Mucosa of rectum (tissue), 2 donors: Measurements from ENCODE around the gene CEP78.

ENCODE experiments used
- H3K27ac ChIP-seq, 2 donors: one replicate each; pipeline ENCODE4 v1.7.0; 2013; ENCODE audit warnings: inconsistent platforms in 2 of 2, low read depth in 2 of 2, low read length in 2 of 2
- H3K27me3 ChIP-seq, 2 donors: one replicate each; pipeline ENCODE4 v1.7.0; 2013; ENCODE audit warnings: low read length in 2 of 2; ENCODE audit not compliant: control insufficient read depth in 2 of 2, insufficient read depth in 2 of 2
- H3K36me3 ChIP-seq, 2 donors: one replicate each; pipeline ENCODE4 v1.7.0; 2013; ENCODE audit warnings: low read length in 2 of 2; ENCODE audit not compliant: control insufficient read depth in 2 of 2, insufficient read depth in 2 of 2
- H3K4me1 ChIP-seq, 2 donors: one replicate each; pipeline ENCODE4 v1.7.0; 2013; ENCODE audit warnings: low read length in 2 of 2, mild to moderate bottlenecking in 1 of 2; ENCODE audit not compliant: control insufficient read depth in 2 of 2, insufficient read depth in 2 of 2
- H3K4me3 ChIP-seq, 2 donors: one replicate each; pipeline ENCODE4 v1.7.0; 2013; ENCODE audit warnings: low read length in 2 of 2
- H3K9ac ChIP-seq, 2 donors: one replicate each; pipeline ENCODE4 v1.7.0; 2013; ENCODE audit warnings: low read length in 2 of 2, low read depth in 1 of 2, mild to moderate bottlenecking in 1 of 2
- H3K9me3 ChIP-seq, 2 donors: one replicate each; pipeline ENCODE4 v1.7.0; 2013; ENCODE audit warnings: low read length in 2 of 2; ENCODE audit not compliant: control insufficient read depth in 2 of 2
- donor health status: healthy.
- donor health status: Normal muscosa, but diverticular disease.

CEP78 gene

GRCh38 chr9:78316166-78316892 is 80.5 kb downstream of the CEP78 start:
- H3K27me3 ChIP-seq, result no peaks in the 10 kb centered on the region
- no peaks in the 10 kb centered on the region for H3K4me1 ChIP-seq
- H3K4me3 ChIP-seq, result no peak overlapping the region
- H3K9ac ChIP-seq, result no peak overlapping the region
- H3K36me3 ChIP-seq, result peaks cover 0 to 3% of the 10 kb centered on the region in 2 donors
- no peaks in the 10 kb centered on the region for H3K9me3 ChIP-seq
- H3K27ac ChIP-seq, result no peak overlapping the region

GRCh38 chr9:78319197-78320029 is 83.5 kb downstream of the CEP78 start:
- H3K36me3 ChIP-seq, result peaks cover 0 to 3% of the 10 kb centered on the region in 2 donors
- no peak overlapping the region for H3K27ac ChIP-seq
- H3K27me3 ChIP-seq, result no peaks in the 10 kb centered on the region
- H3K4me3 ChIP-seq, result no peak overlapping the region
- no peaks in the 10 kb centered on the region for H3K4me1 ChIP-seq
- no peak overlapping the region for H3K9ac ChIP-seq
- H3K9me3 ChIP-seq, result no peaks in the 10 kb centered on the region

- Histone ChIP-seq H3K36me3 (peaks cover 0 to 3% of the 10 kb centered on the region in 2 donors), H3K27ac (no peak overlapping the region), H3K27me3 (no peaks in the 10 kb centered on the region), H3K4me3 (no peak overlapping the region), H3K9ac (no peak overlapping the region), H3K4me1 (peaks cover 0 to under 1% of the 10 kb centered on the region in 2 donors), H3K9me3 (no peaks in the 10 kb centered on the region)
Measured at GRCh38 chr9:78320030-78320693, 84.3 kb downstream of the CEP78 start.

GRCh38 chr9:78320875-78321496 is 85.1 kb downstream of the CEP78 start:
- no peaks in the 10 kb centered on the region for H3K9me3 ChIP-seq
- H3K27ac ChIP-seq, result no peak overlapping the region
- H3K4me3 ChIP-seq, result no peak overlapping the region
- H3K36me3 ChIP-seq, result peaks cover 0 to 3% of the 10 kb centered on the region in 2 donors
- H3K9ac ChIP-seq, result no peak overlapping the region
- H3K4me1 ChIP-seq, result peaks cover 0 to 3% of the 10 kb centered on the region in 2 donors
- H3K27me3 ChIP-seq, result no peaks in the 10 kb centered on the region

GRCh38 chr9:78321505-78321904 is 85.6 kb downstream of the CEP78 start:
- Histone ChIP-seq H3K27me3 (no peaks in the 10 kb centered on the region), H3K4me3 (no peak overlapping the region), H3K9ac (no peak overlapping the region), H3K27ac (no peak overlapping the region), H3K9me3 (no peaks in the 10 kb centered on the region), H3K36me3 (peaks cover 0 to 3% of the 10 kb centered on the region in 2 donors), H3K4me1 (peaks cover 0 to 3% of the 10 kb centered on the region in 2 donors)

GRCh38 chr9:78324068-78324650 is 88.3 kb downstream of the CEP78 start:
- H3K27me3 ChIP-seq, result no peaks in the 10 kb centered on the region
- no peak overlapping the region for H3K27ac ChIP-seq

GRCh38 chr9:78324682-78325081 is 88.8 kb downstream of the CEP78 start:
- H3K4me1 ChIP-seq, result peaks cover 0 to 3% of the 10 kb centered on the region in 2 donors
- no peak overlapping the region for H3K27ac ChIP-seq
- H3K36me3 ChIP-seq, result no peaks in the 10 kb centered on the region
- no peaks in the 10 kb centered on the region for H3K27me3 ChIP-seq
- H3K4me3 ChIP-seq, result no peak overlapping the region
- H3K9ac ChIP-seq, result no peak overlapping the region
- H3K9me3 ChIP-seq, result no peaks in the 10 kb centered on the region

More at GRCh38 chr9:78324068-78324650, 88.3 kb downstream of the CEP78 start:
- H3K4me3 ChIP-seq, result no peak overlapping the region
- no peaks in the 10 kb centered on the region for H3K9me3 ChIP-seq
- peaks cover 0 to 2% of the 10 kb centered on the region in 2 donors for H3K36me3 ChIP-seq
- no peak overlapping the region for H3K9ac ChIP-seq
- peaks cover 0 to 3% of the 10 kb centered on the region in 2 donors for H3K4me1 ChIP-seq

GRCh38 chr9:78325343-78325742 is 89.5 kb downstream of the CEP78 start:
- Histone ChIP-seq H3K27me3 (no peaks in the 10 kb centered on the region), H3K4me3 (no peak overlapping the region), H3K9ac (no peak overlapping the region), H3K27ac (no peak overlapping the region), H3K4me1 (peaks cover 0 to 3% of the 10 kb centered on the region in 2 donors), H3K9me3 (no peaks in the 10 kb centered on the region), H3K36me3 (no peaks in the 10 kb centered on the region)

- H3K4me1 ChIP-seq, result peaks cover 0 to 3% of the 10 kb centered on the region in 2 donors
- no peaks in the 10 kb centered on the region for H3K27me3 ChIP-seq
- no peaks in the 10 kb centered on the region for H3K9me3 ChIP-seq
- H3K4me3 ChIP-seq, result no peak overlapping the region
- H3K36me3 ChIP-seq, result no peaks in the 10 kb centered on the region
- no peak overlapping the region for H3K9ac ChIP-seq
- no peak overlapping the region for H3K27ac ChIP-seq
Measured at GRCh38 chr9:78325846-78326360, 90.0 kb downstream of the CEP78 start.
